Testis (tissue), 2 donors: ENCODE results near the gene DACT1.

Source experiments
- CTCF ChIP-seq, 3 experiments: fragments of 450-650 bp in 2 of 3; fragments of 200-600 bp in 1 of 3; sonication (generic) in 1 of 3; IDR thresholded peaks; one replicate each; pipeline ENCODE4 v1.5.1; 2016 to 2019; ENCODE audit warnings: antibody characterized with exemption in 3 of 3, mild to moderate bottlenecking in 2 of 3, moderate library complexity in 1 of 3
- POLR2A ChIP-seq: fragments of 450-650 bp; IDR thresholded peaks from one replicate; pipeline ENCODE4 v1.6.1; 2017; ENCODE audit warnings: antibody characterized with exemption, mild to moderate bottlenecking, moderate library complexity

GRCh38 chr14:58659846-58660245 lies 22.1 kb downstream of the DACT1 start:
- no peak for TF ChIP-seq POLR2A
- TF ChIP-seq CTCF (IDR thresholded peaks at IDR 0.05): no peak
